Choroid plexus epithelial cell (primary cell): ENCODE results near the gene ZBED4.

ENCODE experiments used
- DNase-seq: peaks from one replicate; pipeline ENCODE4 v3.0.0-alpha.2; 2010; ENCODE audit warnings: low read depth
- H3K4me3 ChIP-seq: 2 replicates; pipeline ENCODE4 v1.5.1; 2011; ENCODE audit warnings: low read depth, mild to moderate bottlenecking, control low read depth, low read length, moderate library complexity
- TF ChIP-seq, protein P1 (sequence below): conservative IDR thresholded peaks from 2 replicates; pipeline ENCODE4 v1.5.1; 2011; ENCODE audit warnings: low read depth, mild to moderate bottlenecking, control low read depth, inconsistent platforms, low read length, moderate library complexity

The ZBED4 gene

DNA sequence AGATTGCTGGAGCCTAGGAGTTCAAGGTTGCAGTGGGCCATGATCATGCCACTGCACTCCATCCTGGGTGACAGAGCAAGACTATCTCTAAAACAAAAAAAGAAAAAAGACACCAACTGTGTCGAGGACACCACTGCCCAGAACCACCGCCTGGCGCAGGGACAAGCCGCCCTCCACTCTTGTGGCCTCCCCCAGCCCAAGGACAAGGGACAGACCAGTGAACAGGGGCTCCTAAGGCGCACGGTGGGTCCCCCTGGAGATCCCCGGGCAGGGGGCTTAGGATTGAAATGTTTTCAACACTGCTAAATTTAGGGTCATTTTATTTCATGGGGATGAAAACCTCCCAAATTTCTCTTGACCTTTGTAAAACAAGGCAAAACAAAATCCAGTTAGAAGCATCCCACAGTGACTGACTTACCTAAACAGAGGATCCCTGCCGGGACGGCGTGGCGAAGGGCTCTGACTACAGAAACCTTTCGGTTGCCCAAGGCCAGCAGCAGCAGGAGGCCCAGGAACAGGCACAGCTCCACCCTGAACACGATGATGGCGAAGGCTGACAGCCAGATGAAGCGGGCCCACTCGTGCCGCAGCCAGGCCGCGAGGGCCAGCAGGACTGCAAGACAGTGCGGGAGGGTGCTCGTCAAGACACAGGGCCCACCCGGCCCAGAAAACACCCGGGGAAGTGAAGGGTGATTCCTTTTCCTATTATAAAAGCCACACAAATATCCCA lies 56.0 kb downstream of the ZBED4 start:
- TF ChIP-seq, protein P1, sequence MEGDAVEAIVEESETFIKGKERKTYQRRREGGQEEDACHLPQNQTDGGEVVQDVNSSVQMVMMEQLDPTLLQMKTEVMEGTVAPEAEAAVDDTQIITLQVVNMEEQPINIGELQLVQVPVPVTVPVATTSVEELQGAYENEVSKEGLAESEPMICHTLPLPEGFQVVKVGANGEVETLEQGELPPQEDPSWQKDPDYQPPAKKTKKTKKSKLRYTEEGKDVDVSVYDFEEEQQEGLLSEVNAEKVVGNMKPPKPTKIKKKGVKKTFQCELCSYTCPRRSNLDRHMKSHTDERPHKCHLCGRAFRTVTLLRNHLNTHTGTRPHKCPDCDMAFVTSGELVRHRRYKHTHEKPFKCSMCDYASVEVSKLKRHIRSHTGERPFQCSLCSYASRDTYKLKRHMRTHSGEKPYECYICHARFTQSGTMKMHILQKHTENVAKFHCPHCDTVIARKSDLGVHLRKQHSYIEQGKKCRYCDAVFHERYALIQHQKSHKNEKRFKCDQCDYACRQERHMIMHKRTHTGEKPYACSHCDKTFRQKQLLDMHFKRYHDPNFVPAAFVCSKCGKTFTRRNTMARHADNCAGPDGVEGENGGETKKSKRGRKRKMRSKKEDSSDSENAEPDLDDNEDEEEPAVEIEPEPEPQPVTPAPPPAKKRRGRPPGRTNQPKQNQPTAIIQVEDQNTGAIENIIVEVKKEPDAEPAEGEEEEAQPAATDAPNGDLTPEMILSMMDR: no peak
- no peak for DNase-seq

DNA sequence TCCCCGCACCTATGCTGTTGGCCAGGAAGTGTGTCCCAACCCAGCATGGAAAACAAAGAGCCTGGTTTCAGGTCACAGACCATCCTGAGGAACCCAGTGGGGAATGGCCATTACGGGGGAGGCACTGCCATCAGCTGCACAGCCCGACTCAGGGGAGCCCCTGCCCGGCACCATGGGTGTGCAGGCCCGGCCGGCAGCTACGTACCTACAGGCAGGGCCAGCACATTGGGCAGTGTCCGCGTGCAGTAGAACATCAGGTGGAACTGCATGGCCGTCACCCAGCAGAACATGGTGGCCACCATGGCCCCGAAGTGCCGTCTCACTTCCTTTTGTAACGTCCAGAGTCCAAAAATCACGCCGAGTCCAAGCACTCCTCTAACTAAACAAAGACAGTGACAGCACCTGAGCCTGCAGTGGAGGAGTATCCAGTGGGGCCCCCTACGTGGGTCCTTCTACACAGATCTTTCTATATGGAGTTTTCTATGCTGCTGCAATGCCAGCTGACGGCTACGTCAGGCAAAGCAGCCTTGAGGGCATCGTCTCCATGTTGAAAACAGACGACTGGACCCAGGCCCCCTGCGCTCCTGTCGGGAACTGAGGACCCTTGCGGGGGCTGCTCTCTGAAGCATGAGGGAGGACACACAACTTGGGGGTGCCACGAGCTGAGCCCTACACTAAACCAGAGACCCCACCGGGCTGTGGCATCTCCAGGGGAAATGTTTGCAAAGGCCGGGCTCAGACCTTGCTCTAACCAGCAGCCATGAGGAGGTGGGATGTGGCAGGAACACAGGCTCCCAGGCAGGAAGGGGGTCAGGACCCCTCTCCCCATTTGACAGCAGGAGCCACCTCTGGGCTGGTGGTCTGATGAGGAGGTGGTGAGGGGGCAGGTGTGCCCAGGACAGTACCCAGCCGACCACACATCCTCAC lies 56.8 kb downstream of the ZBED4 start:
- no peak for DNase-seq
- TF ChIP-seq, protein P1: no peak
- no peak overlapping the region for H3K4me3 ChIP-seq

More for the DNA sequence above, 56.0 kb downstream of the ZBED4 start:
- no peak overlapping the region for H3K4me3 ChIP-seq

DNA sequence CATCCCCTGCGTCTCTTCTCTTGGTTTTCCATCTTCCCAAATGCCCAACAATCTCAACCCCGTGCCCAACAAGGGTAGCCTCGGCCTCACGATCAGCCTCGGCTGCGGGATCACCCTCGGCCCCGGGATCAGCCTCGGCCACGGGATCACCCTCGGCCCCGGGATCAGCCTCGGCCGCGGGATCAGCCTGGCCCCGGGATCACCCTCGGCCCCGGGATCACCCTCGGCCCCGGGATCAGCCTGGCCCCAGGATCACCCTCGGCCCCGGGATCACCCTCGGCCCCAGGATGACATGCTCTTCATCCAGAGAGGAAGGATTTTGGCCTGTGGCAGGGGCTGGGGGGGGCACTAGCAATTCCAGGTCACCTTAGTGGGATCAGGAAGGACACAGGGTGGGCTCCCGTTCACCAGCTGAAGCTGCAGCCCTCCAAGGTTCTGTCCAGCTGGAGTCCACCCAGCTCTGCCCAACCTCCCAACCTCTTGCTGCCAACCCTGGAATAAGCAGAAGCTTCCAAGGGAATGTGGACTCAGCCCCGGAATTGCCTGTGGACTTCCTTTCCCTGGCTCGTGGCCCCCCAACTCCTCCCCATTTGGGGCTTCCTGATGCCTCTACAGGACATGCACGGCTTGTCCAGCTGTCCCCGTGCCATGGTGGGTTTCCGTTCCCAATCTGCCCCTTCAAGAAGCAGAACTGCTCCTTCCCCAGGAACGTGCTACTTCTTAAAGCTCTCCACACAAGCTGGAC lies 58.4 kb downstream of the ZBED4 start:
- no peak overlapping the region for H3K4me3 ChIP-seq
- TF ChIP-seq, protein P1: no peak
- no peak for DNase-seq

DNA sequence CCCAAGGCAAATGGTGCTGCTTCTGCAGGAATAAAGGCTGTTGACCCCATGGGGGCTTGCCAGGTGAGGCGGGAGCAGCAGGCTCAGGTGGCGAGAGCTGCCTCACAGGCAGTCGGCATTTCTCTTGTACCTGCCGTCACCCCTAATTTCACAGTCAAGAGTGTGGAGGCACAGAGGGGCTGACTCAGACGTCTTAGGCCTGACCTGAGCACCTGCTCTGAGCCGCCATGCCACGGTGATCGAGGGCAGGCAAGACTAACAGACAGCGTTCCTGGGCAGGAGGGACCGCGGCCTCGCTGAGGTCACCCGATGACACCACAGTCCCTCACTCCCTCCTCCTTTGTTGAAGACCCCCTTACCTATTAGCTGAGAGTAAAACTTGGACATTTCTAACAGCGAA lies 59.4 kb downstream of the ZBED4 start:
- TF ChIP-seq, protein P1: no peak

DNA sequence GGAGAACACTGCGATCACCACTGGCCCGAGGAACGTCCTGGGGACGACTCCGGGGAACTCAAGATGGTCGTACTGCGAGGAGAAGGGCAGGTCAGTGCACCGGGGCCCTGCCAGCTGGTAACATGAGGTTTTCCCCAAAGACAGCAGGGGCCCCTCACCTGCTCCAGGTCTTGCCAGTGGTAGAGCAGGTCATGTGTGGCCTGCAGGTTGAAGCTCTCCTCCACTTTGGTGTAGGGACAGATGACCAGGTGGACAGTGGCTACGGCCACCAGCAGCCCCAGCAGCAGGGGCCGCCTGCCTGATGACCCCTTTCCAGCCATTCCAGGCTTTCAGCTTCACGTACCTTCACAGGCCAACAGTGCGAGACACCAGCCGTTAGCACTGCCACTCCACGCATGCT lies 59.8 kb downstream of the ZBED4 start:
- no peak overlapping the region for H3K4me3 ChIP-seq
- TF ChIP-seq, protein P1: no peak
- no peak for DNase-seq

More for the DNA sequence above, 59.4 kb downstream of the ZBED4 start:
- DNase-seq: no peak
- no peak overlapping the region for H3K4me3 ChIP-seq

DNA sequence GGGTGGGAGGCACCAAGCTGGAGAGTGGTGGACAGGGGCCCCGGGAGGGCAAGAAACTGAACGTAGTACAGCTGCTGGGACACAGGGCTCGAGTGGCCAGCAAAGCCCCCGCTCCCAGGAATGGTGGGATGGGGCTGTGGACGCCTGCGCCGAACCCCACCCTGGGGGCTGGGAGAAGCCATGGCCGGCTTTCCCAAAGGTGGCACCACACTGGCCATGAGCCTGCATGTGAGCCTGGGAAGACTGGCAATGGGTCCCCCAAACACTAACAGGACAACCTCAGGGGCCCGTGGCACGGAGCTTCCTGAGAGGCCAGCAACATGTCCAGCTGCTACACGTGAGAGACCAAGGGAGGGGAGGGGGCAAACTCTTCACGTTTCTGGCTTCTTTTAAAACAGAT lies 60.6 kb downstream of the ZBED4 start:
- H3K4me3 ChIP-seq: no peak overlapping the region
- TF ChIP-seq, protein P1: no peak
- DNase-seq: no peak
